ENCODE data around the gene DGAT2. TPM values are rescaled to one million over a fixed set of nuclear protein-coding genes. Genes with fewer than 3 reads are reported as not detected.

The DGAT2 gene
- total RNA-seq, 1 experiment from 2014 or later, result 75.8 TPM

DNA sequence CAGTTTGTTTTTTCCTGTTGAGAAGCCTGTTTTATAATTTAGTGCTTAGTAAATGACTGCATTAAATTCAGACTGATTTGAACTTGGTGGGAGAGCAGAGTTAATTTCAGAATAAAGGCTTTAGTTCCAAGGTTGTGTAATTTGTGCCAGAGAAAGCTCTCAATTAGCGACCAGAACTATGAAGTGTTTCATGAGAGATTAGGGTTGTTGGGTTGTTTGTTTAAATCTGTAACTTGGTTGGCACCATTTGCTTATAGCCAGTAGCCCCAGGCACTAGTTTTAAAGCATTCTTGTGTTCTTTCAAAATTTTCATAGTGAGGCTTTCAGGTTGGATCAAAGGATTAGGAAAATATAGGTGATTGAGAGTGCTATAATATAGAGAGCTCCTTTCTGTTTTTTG lies 71.9 kb downstream of the DGAT2 start:
- H3K27me3 Mint-ChIP-seq (ENCODE audit: insufficient read depth, unreplicated experiment), result no peaks in the 10 kb centered on the region
- no peak overlapping the region for H3K27ac Mint-ChIP-seq (ENCODE audit: unreplicated experiment)
- POLR2A ChIA-PET, result no interaction called here
- Histone ChIP-seq H3K9me3 (no peaks in the 10 kb centered on the region; the same call in 1 of the 2 replicates), H3K4me1 (peaks cover 6% of the 10 kb centered on the region; the same call in 1 of the 2 replicates), H3K36me3 (ENCODE audit: control insufficient read depth, insufficient read depth, low read length) (no peaks in the 10 kb centered on the region), H3K4me3 (ENCODE audit: low read depth, low read length) (no peak overlapping the region), H3K27me3 (replicated peaks; ENCODE audit: control insufficient read depth, insufficient read depth, low read length) (no peaks in the 10 kb centered on the region)
- peaks cover 19% of the 10 kb centered on the region for H3K4me1 Mint-ChIP-seq (ENCODE audit: low read depth, unreplicated experiment)
- H3K36me3 Mint-ChIP-seq (ENCODE audit: insufficient read depth, unreplicated experiment), result no peaks in the 10 kb centered on the region
- H3K9me3 Mint-ChIP-seq (ENCODE audit: unreplicated experiment), result no peaks in the 10 kb centered on the region
- CTCF ChIA-PET, result no interaction called here
- intact Hi-C loops (cut with micrococcal nuclease; ENCODE audit: unreplicated experiment), result no loop called here
- TF ChIP-seq, protein P1, sequence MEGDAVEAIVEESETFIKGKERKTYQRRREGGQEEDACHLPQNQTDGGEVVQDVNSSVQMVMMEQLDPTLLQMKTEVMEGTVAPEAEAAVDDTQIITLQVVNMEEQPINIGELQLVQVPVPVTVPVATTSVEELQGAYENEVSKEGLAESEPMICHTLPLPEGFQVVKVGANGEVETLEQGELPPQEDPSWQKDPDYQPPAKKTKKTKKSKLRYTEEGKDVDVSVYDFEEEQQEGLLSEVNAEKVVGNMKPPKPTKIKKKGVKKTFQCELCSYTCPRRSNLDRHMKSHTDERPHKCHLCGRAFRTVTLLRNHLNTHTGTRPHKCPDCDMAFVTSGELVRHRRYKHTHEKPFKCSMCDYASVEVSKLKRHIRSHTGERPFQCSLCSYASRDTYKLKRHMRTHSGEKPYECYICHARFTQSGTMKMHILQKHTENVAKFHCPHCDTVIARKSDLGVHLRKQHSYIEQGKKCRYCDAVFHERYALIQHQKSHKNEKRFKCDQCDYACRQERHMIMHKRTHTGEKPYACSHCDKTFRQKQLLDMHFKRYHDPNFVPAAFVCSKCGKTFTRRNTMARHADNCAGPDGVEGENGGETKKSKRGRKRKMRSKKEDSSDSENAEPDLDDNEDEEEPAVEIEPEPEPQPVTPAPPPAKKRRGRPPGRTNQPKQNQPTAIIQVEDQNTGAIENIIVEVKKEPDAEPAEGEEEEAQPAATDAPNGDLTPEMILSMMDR (IDR thresholded peaks at IDR 0.05; ENCODE audit: insufficient read depth in 1 of 2, low read depth in 1 of 2, low read length in 1 of 2, severe bottlenecking in 1 of 2, unreplicated experiment in 1 of 2), result no peak
- H3K4me3 Mint-ChIP-seq (ENCODE audit: unreplicated experiment), result no peak overlapping the region
- no peak for DNase-seq
- no TSS peak for BruUV-seq (replicated peaks)

- TF ChIP-seq, protein P1 (IDR thresholded peaks at IDR 0.05; ENCODE audit: insufficient read depth in 1 of 2, low read depth in 1 of 2, low read length in 1 of 2, severe bottlenecking in 1 of 2, unreplicated experiment in 1 of 2), result no peak
- Mint-ChIP-seq H3K27ac (ENCODE audit: unreplicated experiment) (no peak overlapping the region), H3K36me3 (ENCODE audit: insufficient read depth, unreplicated experiment) (no peaks in the 10 kb centered on the region), H3K4me3 (ENCODE audit: unreplicated experiment) (no peak overlapping the region), H3K4me1 (ENCODE audit: low read depth, unreplicated experiment) (peaks cover 19% of the 10 kb centered on the region), H3K9me3 (ENCODE audit: unreplicated experiment) (no peaks in the 10 kb centered on the region), H3K27me3 (ENCODE audit: insufficient read depth, unreplicated experiment) (no peaks in the 10 kb centered on the region)
- CTCF ChIA-PET, result interaction anchor here (0.6 kb wide), 1 partner anchor 23 kb away, joined by 5 read pairs; no protein-coding TSS in a partner anchor
- Histone ChIP-seq H3K4me1 (peaks cover 6% of the 10 kb centered on the region; the same call in 1 of the 2 replicates), H3K27me3 (replicated peaks; ENCODE audit: control insufficient read depth, insufficient read depth, low read length) (no peaks in the 10 kb centered on the region), H3K36me3 (ENCODE audit: control insufficient read depth, insufficient read depth, low read length) (no peaks in the 10 kb centered on the region), H3K9me3 (peaks cover 2% of the 10 kb centered on the region; the same call in 1 of the 2 replicates), H3K4me3 (ENCODE audit: low read depth, low read length) (no peak overlapping the region)
- intact Hi-C loops (cut with micrococcal nuclease; ENCODE audit: unreplicated experiment), result no loop called here
- POLR2A ChIA-PET, result no interaction called here
- no peak for DNase-seq
- no TSS peak for BruUV-seq (replicated peaks)
Observed at GRCh38 chr11:75841739-75842138, 73.2 kb downstream of the DGAT2 start.

DNA sequence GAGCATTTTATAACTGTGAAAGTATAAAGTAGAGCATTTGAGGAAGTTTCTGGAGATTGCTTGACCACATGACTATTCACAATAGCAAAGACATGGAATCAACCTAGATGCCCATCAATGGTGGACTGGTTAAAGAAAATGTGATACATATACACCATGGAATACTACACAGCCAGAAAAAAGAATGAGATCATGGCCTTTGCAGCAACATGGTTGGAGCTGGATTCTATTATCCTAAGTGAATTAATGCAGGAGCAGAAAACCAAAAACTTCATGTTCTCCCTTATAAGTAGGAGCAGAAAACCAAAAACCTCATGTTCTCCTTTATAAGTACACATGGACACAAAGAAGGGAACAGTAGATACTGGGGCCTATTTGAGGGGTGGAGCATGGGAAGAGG lies 76.7 kb downstream of the DGAT2 start:
- Mint-ChIP-seq H3K27ac (ENCODE audit: unreplicated experiment) (no peak overlapping the region), H3K4me1 (ENCODE audit: low read depth, unreplicated experiment) (peaks cover 6% of the 10 kb centered on the region), H3K9me3 (ENCODE audit: unreplicated experiment) (no peaks in the 10 kb centered on the region), H3K27me3 (ENCODE audit: insufficient read depth, unreplicated experiment) (no peaks in the 10 kb centered on the region), H3K4me3 (ENCODE audit: unreplicated experiment) (no peak overlapping the region), H3K36me3 (ENCODE audit: insufficient read depth, unreplicated experiment) (no peaks in the 10 kb centered on the region)
- no peak overlapping the region for H3K4me3 ChIP-seq (ENCODE audit: low read depth, low read length)
- no peaks in the 10 kb centered on the region for H3K4me1 ChIP-seq
- H3K36me3 ChIP-seq (ENCODE audit: control insufficient read depth, insufficient read depth, low read length), result no peaks in the 10 kb centered on the region
- ChIA-PET POLR2A (no interaction called here), CTCF (interaction anchor here (0.6 kb wide), 1 partner anchor 139 kb away, joined by 3 read pairs; no protein-coding TSS in a partner anchor)
- no peak for DNase-seq
- no peaks in the 10 kb centered on the region for H3K27me3 ChIP-seq (replicated peaks; ENCODE audit: control insufficient read depth, insufficient read depth, low read length)
- intact Hi-C loops (cut with micrococcal nuclease; ENCODE audit: unreplicated experiment), result no loop called here
- H3K9me3 ChIP-seq, result peaks cover 2% of the 10 kb centered on the region; the same call in 1 of the 2 replicates
- BruUV-seq (replicated peaks), result no TSS peak
- TF ChIP-seq, protein P1 (IDR thresholded peaks at IDR 0.05; ENCODE audit: insufficient read depth in 1 of 2, low read depth in 1 of 2, low read length in 1 of 2, severe bottlenecking in 1 of 2, unreplicated experiment in 1 of 2), result no peak

Data from Caco-2 (cell line).